HepG2 (cell line): ENCODE measurements around the gene CTSW. TPM values are rescaled to one million over a fixed set of nuclear protein-coding genes. Genes with fewer than 3 reads are reported as not detected.

ENCODE experiments used
- ATF7-NPFF ChIP-seq: sonication (generic); formaldehyde crosslinking; IDR thresholded peaks from 2 replicates; pipeline ENCODE4 v1.8.1; 2023; ENCODE audit warnings: mild to moderate bottlenecking, low read depth, missing genetic modification reagents, moderate library complexity
- EEA1 ChIP-seq: sonication (generic); formaldehyde crosslinking; IDR thresholded peaks from 2 replicates; pipeline ENCODE4 v1.5.1; 2020; ENCODE audit warnings: mild to moderate bottlenecking, missing genetic modification reagents, borderline replicate concordance
- GFI1 ChIP-seq: sonication (generic); formaldehyde crosslinking; IDR thresholded peaks from 2 replicates; pipeline ENCODE4 v1.5.0; 2020; ENCODE audit warnings: missing genetic modification reagents, mild to moderate bottlenecking, borderline replicate concordance
- KDM3A ChIP-seq: IDR thresholded peaks from 2 replicates; pipeline ENCODE4 v1.6.1; 2018; ENCODE audit warnings: low read depth, missing compliant biosample characterization
- MYC ChIP-seq: sonication (generic); formaldehyde crosslinking; IDR thresholded peaks from 2 replicates; pipeline ENCODE4 v1.9.0; 2021; ENCODE audit warnings: missing genetic modification reagents, borderline replicate concordance
- NR2F6 ChIP-seq, 2 experiments: IDR thresholded peaks; 2 replicates each; pipeline ENCODE4 v1.6.1; 2016; ENCODE audit warnings: antibody characterized with exemption in 1 of 2, mild to moderate bottlenecking in 1 of 2
- RELA ChIP-seq: sonication (generic); formaldehyde crosslinking; IDR thresholded peaks from 2 replicates; pipeline ENCODE4 v1.4.0; 2020; ENCODE audit warnings: missing genetic modification reagents
- SMAD3 ChIP-seq: sonication (generic); formaldehyde crosslinking; IDR thresholded peaks from 2 replicates; pipeline ENCODE4 v1.4.0; 2020; ENCODE audit warnings: missing genetic modification reagents
- SNAPC5 ChIP-seq: sonication (generic); formaldehyde crosslinking; IDR thresholded peaks from 2 replicates; pipeline ENCODE4 v1.8.1; 2023; ENCODE audit warnings: mild to moderate bottlenecking, missing genetic modification reagents, borderline replicate concordance
- ZHX2 ChIP-seq, 2 experiments: sonication (generic) in 1 of 2; formaldehyde crosslinking in 1 of 2; IDR thresholded peaks; 2 replicates each; pipeline versions ENCODE4 v1.6.1 to v1.9.0; 2014 to 2022; ENCODE audit warnings: antibody characterized with exemption in 1 of 2, borderline replicate concordance in 1 of 2, inconsistent platforms in 1 of 2, low read depth in 1 of 2, missing genetic modification reagents in 1 of 2
- ZNF253 ChIP-seq: sonication (generic); formaldehyde crosslinking; IDR thresholded peaks from 2 replicates; pipeline ENCODE4 v1.8.0; 2022; ENCODE audit warnings: mild to moderate bottlenecking, missing genetic modification reagents, borderline replicate concordance
- ZNF33A ChIP-seq: sonication (generic); formaldehyde crosslinking; IDR thresholded peaks from 2 replicates; pipeline ENCODE4 v1.5.1; 2020; ENCODE audit warnings: missing genetic modification reagents, mild to moderate bottlenecking, moderate library complexity, borderline replicate concordance
- ZNF501 ChIP-seq: sonication (generic); formaldehyde crosslinking; IDR thresholded peaks from 2 replicates; pipeline ENCODE4 v1.5.1; 2020; ENCODE audit warnings: mild to moderate bottlenecking, moderate library complexity, missing genetic modification reagents
- ZNF713 ChIP-seq: sonication (generic); formaldehyde crosslinking; IDR thresholded peaks from 2 replicates; pipeline ENCODE4 v1.4.0; 2020; ENCODE audit warnings: mild to moderate bottlenecking, missing genetic modification reagents
- ZNF773 ChIP-seq: sonication (generic); formaldehyde crosslinking; IDR thresholded peaks from 2 replicates; pipeline ENCODE4 v1.4.0; 2020; ENCODE audit warnings: missing genetic modification reagents, borderline replicate concordance
- polyA plus RNA-seq, 8 experiments: library from polyadenylated mRNA; depleted of rRNA in 3 of 8; stranded (reverse) in 7 of 8; unstranded in 1 of 8; fragments of >200 nt; fragmentation: Illumina TruSeq in 4 of 8; extraction: Trizol in 4 of 8; gene quantifications; 2 replicates each; pipeline versions ENCODE4 v1.2.1 to v1.2.3, GENCODE V29; 2011 to 2016; ENCODE audit warnings: low read depth in 4 of 8, missing spikeins in 1 of 8, mixed read lengths in 1 of 8; ENCODE audit not compliant: insufficient read depth in 1 of 8
- total RNA-seq, 5 experiments: library from RNA; depleted of rRNA; stranded (reverse); fragments of >200 nt; fragmentation: Illumina TruSeq; extraction: Trizol; gene quantifications; 2 replicates each; pipeline ENCODE4 v1.2.3, GENCODE V29; 2016; ENCODE audit warnings: low read depth in 1 of 5
- TF ChIP-seq, protein P1 (sequence below): sonication (generic); formaldehyde crosslinking; IDR thresholded peaks from 2 replicates; pipeline ENCODE4 v1.4.0; 2020; ENCODE audit warnings: missing genetic modification reagents
- TF ChIP-seq, protein P2 (sequence below): sonication (generic); formaldehyde crosslinking; IDR thresholded peaks from 2 replicates; pipeline ENCODE4 v1.4.0; 2020; ENCODE audit warnings: mild to moderate bottlenecking, missing genetic modification reagents

CTSW gene
- total and polyA plus RNA-seq, 2 of the 13 experiments (the other 11 are each of a cell fraction or from before 2014, with no cell fraction given): 0.09 TPM; not detected in 1

DNA sequence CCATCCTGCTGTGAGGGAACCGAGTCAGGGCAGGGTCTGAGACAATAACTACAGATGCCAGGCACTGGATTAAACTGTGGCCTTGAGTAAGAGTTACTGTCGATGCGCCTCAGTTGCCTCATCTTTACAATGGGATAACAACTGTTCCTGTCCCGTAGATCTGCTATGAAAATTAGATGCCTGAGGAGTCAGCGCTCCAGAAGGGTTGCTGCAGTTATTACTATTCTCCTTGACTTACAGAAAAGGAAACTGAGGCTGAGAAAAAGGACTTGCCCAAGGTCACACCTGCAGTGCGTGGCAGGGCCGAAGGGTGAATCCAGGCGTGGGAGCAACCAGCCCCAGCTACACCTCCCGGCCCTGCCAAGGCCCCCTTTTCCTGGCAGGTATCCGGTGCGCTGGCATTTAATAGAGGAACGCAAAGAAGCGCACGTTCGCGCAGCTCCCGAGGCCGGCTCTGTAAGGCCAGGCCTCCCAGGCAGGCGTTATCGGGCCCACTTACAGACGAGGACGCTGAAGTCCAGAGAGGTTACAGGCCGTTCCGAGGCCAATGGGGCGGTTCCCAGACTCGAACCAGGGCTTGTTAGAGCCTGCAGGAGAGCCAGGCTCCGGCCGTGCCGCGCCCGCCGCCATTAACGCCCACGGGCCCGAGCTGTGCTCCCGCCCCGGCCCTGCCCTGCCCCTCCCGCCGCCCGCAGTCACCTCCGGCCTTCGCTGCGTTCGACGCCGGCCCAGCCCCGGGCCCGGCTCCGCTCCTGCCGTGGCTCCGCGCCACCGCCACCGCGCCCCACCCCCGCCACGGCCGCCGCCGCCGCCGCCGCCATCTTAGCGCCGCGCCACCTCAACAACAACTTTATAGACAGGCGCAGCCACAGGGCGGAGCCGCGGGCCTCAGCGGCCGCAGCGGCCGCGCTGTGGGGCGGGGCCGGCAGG, 38.8 kb downstream of the CTSW start, which contains the start of gene C11orf68 (continued):
- TF ChIP-seq MYC (CRISPR knock-in tag): no peak; the same call in 1 of the 2 replicates
- no peak for TF ChIP-seq RELA (CRISPR knock-in tag)
- peak; percentile 73; the same call in 1 of the 2 replicates for TF ChIP-seq ZHX2 (IDR thresholded peaks at IDR 0.05; ENCODE audit: low read depth)
- no peak for TF ChIP-seq ZHX2 (CRISPR knock-in tag; IDR thresholded peaks at IDR 0.05; ENCODE audit: borderline replicate concordance)
- TF ChIP-seq ZNF501 (CRISPR knock-in tag): peak; percentile 42; the same call in 1 of the 2 replicates
- no peak for TF ChIP-seq SNAPC5 (CRISPR knock-in tag)
- TF ChIP-seq ZNF773 (CRISPR knock-in tag): no peak
- TF ChIP-seq KDM3A: 0 out of 2 replicates have a peak, but pooled peaks have one; percentile 15
- TF ChIP-seq EEA1 (CRISPR knock-in tag): no peak
- TF ChIP-seq GFI1 (CRISPR knock-in tag): no peak
- TF ChIP-seq SMAD3: no peak
- TF ChIP-seq ZNF713 (CRISPR knock-in tag): no peak
- TF ChIP-seq ZNF33A (CRISPR knock-in tag): 0 out of 2 replicates have a peak, but pooled peaks have one; percentile 64
- TF ChIP-seq, protein P1, sequence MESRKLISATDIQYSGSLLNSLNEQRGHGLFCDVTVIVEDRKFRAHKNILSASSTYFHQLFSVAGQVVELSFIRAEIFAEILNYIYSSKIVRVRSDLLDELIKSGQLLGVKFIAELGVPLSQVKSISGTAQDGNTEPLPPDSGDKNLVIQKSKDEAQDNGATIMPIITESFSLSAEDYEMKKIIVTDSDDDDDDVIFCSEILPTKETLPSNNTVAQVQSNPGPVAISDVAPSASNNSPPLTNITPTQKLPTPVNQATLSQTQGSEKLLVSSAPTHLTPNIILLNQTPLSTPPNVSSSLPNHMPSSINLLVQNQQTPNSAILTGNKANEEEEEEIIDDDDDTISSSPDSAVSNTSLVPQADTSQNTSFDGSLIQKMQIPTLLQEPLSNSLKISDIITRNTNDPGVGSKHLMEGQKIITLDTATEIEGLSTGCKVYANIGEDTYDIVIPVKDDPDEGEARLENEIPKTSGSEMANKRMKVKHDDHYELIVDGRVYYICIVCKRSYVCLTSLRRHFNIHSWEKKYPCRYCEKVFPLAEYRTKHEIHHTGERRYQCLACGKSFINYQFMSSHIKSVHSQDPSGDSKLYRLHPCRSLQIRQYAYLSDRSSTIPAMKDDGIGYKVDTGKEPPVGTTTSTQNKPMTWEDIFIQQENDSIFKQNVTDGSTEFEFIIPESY (CRISPR knock-in tag): no peak
- TF ChIP-seq ATF7-NPFF (CRISPR knock-in tag): peak; percentile 17; the same call in 1 of the 2 replicates
- TF ChIP-seq, protein P2, sequence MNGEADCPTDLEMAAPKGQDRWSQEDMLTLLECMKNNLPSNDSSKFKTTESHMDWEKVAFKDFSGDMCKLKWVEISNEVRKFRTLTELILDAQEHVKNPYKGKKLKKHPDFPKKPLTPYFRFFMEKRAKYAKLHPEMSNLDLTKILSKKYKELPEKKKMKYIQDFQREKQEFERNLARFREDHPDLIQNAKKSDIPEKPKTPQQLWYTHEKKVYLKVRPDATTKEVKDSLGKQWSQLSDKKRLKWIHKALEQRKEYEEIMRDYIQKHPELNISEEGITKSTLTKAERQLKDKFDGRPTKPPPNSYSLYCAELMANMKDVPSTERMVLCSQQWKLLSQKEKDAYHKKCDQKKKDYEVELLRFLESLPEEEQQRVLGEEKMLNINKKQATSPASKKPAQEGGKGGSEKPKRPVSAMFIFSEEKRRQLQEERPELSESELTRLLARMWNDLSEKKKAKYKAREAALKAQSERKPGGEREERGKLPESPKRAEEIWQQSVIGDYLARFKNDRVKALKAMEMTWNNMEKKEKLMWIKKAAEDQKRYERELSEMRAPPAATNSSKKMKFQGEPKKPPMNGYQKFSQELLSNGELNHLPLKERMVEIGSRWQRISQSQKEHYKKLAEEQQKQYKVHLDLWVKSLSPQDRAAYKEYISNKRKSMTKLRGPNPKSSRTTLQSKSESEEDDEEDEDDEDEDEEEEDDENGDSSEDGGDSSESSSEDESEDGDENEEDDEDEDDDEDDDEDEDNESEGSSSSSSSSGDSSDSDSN (CRISPR knock-in tag): peak; percentile 14; the same call in 1 of the 2 replicates
- TF ChIP-seq NR2F6 (IDR thresholded peaks at IDR 0.05): no peak
- no peak for TF ChIP-seq NR2F6 (CRISPR knock-in tag; IDR thresholded peaks at IDR 0.05)
- TF ChIP-seq ZNF253 (CRISPR knock-in tag): no peak
